NCI-H146 (cell line): ENCODE data around the gene PPIL6.

Experiments
- DNase-seq: peaks from one replicate; lab custom pipeline; 2025; lab: John Stamatoyannopoulos, UW

The PPIL6 gene

DNA sequence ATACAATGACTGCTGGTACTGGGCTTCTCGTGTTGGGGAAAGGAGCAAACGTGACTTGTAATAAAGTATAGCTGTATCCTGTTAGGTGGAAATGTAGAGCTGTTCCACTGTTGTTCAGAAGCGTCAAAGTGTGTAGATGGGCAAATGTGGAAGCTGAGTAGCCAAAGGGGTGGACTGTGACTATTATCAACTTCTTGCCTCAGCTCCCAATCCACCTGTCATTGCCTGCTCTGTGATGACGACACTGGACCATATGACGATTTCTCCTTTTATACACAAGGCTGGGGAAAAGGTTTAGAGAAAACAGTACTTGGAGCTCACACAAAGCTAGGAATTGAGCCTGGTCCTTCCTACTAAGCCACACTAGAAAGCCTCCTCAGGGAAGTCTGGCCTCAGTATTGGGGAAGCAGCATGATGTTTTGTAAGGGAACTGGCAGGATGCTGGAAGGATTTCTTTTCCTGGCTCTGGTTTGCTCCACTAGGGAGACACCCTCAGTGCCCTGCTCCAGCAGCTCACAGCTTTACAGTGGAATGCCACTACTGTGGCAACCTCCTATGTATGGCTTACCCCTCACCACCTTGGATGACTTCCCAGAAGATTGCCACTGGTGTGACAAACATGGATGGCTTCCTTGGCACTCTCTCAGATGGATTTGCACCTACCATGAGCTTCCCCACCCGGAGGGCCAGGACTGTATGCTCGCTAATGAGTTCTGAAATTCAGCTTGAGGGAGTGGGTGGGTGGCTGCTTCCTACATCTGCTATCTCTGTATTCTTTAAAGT is 78.1 kb downstream of the PPIL6 start:
- no peak for DNase-seq

DNA sequence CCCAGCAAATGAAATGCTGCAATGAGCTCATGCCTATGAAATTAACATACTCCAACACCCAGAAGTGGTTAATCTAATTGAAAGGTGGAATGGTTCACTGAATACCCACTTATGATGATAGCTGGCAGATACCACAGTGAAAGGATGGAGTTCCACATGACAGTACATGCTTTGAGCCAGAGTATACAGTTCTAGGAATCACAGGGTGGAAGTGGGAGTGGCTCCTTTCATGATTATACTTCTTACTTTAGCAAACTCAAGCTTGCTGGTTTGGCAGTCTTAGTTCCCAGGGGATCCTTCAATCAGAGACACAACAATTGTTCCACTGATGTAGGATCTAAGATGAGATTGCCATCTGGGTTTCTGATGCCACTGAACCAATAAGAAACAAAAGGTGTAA is 79.6 kb downstream of the PPIL6 start:
- no peak for DNase-seq

- DNase-seq: no peak
Measured at GRCh38 chr6:109360281-109360680, 80.1 kb downstream of the PPIL6 start.

DNA sequence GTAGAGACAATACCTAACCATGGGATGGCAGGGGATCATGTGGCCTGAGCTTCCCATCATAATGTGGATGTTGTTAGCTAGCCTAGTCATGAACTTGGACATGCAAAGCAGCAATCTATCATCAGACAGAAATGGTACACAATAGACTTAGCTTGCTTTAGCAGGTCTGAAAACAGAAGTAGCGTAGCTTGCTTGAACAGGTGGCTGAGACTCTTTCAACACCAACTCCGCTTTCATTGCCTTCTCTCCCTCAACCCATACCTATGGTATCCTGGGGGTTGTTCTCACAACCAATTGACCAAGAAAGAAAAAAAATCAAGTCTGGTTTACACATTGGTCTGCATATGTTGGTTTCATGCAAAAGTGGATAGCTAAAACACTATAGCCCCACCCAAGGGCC is 81.2 kb downstream of the PPIL6 start:
- DNase-seq: no peak

DNA sequence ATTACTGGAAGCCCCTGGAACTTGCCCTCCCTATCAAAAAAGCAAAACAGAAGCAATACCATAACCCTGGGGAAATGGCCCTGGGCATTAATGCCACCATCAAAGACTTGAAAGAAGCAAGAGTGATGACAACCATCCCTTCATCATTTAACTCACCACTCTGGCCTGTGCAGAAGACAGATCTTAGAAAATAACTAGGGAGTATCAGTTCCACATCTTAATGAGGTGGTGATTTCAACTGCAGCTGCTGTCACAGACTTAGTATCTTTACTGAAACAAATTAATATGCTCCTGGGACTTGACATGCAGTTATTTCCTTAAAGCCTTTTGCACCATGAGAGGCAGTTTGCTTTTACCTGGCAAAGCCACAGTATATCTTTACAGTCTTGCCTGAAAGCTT is 82.2 kb downstream of the PPIL6 start:
- DNase-seq: no peak

DNA sequence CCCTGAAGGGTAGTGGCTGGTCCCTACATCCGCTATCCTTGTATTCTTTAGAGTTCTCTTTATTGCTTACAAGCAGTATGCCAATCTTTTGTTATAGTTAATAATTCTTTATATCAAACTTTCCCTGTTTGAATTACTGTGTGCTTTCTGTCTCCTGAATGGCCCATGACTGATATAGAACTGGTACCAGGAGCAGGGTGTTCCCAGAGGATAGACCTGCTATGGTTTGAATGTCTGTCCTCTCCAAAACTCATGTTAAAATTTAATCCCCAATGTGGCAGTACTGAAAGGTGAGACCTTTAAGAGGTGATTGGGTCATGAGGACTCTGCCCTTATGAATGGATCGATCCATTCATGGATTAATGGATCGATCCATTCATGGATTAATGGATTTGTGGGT is 84.2 kb downstream of the PPIL6 start:
- no peak for DNase-seq

GRCh38 chr6:109351231-109352130 is 88.9 kb downstream of the PPIL6 start:
- DNase-seq: no peak

DNA sequence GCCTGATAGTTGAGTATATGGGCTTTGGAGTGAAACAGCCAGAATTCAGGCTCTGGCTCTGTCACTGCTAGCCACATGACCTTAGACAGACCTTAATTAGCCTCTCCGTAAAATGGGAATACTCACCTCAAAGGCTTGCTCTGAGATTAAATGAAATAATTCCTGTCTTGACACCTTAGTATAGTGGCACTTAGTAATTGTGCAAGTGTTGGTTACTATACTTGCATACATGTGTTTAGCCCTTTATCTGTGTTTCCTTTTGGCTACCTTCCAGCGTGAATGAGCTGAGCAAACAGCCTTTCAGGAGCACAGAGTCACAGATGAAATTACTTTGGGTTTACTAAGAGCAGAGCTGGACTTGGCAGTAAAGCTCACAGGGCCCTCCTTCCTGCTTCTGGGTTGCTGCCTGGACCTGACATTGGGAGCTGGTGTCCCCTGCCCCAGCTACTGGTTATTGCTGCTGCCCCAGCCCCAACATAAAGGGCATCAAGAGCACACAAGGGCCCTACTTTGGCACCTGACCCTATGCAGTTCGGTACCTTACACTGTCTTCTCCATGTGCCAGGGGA is 90.9 kb downstream of the PPIL6 start:
- peak; percentile 51 for DNase-seq

DNA sequence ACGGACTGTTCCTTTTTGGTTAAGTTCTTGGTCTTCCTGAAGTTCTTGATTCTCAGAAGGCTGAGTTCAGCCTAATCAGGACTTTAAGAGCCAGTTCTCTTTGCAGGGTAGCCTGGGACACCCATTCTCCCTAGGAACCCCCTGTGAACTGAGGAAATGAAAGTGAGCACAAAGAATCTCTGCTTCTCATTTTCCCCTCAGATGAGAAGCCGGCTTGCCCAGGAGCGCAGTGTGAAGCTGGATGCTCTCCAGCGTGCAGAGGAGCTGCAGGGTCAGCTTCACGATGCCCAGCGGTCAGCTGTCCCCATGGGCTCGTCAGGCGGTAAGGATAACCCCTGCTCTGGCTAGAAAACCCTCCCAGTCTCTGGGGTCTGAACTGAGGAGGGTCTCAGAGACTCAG is 92.2 kb downstream of the PPIL6 start:
- no peak for DNase-seq

- DNase-seq: no peak
Measured at GRCh38 chr6:109347779-109348178, 92.6 kb downstream of the PPIL6 start.

DNA sequence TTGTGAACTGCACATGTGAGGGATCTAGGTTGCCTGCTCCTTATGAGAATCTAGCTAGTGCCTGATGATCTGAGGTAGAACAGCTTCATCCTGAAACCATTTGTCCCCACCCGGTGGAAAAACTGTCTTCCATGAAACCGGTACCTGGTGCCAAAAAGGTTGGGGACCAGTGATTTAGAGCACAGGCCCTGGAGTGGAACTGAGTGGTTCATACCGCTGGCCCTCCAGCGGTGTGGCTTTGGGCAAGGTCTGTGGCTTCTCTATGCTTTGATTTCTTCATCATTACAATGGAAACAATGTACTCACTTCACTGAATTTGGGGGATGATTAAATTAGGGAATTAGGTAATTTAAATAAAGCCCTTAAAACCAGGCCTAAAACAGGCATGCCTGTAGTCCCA is 94.4 kb downstream of the PPIL6 start:
- DNase-seq: no peak

- DNase-seq: no peak
Measured at GRCh38 chr6:109344226-109344625, 96.2 kb downstream of the PPIL6 start.

GRCh38 chr6:109343518-109343917 is 96.9 kb downstream of the PPIL6 start:
- DNase-seq: no peak

DNA sequence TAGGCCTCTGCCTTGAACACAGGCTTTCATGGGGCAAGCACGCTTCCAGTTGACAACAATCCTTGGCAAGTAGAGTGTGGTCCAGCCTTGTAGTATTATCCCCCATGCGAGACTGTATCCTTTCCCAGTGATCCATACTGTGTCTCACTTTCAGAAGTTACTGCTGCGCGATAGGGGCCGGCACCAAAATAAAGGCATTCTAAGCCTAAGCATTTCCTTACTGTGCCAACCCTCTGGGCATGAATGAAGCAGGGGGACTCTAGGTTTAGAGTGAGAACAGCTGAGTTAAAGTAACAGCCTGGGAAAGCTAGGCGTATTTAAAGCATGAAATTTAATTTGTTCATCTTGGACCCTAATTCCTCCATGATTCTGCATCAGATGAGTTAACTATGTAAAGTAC is 97.5 kb downstream of the PPIL6 start:
- DNase-seq: no peak

DNA sequence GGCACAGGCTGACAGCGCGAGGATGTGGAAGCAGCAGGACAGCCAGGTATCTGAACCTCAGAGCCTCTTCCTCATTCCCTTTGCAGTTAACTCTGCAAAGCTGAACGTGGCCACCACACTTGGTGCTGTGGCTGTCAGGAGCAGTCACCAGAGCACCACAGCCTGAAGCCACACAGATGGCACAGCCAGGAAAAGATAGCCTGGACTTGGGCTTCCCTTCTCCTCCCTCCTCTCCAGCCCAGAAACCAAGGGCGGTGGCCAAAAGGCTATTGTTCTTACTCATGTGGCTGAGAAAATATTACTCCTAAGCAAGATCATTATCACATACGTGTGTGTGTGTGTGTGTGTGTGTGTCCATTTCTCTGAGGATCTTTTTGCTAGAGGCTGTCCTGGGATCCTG is 97.9 kb downstream of the PPIL6 start:
- DNase-seq: no peak

DNA sequence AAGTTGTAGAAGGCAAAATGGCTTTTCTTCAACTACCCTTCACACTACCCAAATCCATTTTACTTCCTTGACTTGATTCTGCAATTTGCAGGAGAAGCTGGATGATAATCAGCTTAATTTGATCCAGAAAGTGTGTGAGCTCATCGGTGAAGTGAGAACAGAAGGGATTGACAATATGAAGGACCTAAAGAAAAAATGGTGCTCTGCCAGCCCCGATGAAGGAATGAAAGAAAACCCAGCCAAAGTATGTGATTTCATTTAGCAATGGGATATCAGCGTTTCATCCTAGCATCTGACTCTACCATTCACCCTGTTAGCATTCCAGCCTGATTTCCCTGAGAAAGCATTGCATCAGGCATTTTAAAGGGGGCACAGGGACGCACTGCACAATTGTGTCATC is 99.6 kb downstream of the PPIL6 start:
- DNase-seq: no peak
